Endothelial cell of umbilical vein (primary cell): Measurements from ENCODE around the gene NWD2. TPM values are rescaled to one million over a fixed set of nuclear protein-coding genes. Genes with fewer than 3 reads are reported as not detected.

ENCODE experiments used
- BruUV-seq: library from RNA; stranded (reverse); fragments of 400-500 nt; replicated peaks from 2 replicates; lab custom pipeline; 2021; lab: Mats Ljungman, UMichigan
- CTCF ChIA-PET: fragments of 300-600, 350-600 bp; sonication (Branson Sonifier 250); formaldehyde crosslinking; loops from one replicate; lab custom pipeline; 2021; ENCODE audit warnings: antibody characterized with exemption, inconsistent platforms; lab: Charles Lee
- POLR2A ChIA-PET: fragments of 300-600, 350-600 bp; sonication (Branson Sonifier 250); formaldehyde crosslinking; loops from one replicate; lab custom pipeline; 2021; ENCODE audit warnings: antibody characterized with exemption, inconsistent platforms; lab: Charles Lee
- DNase-seq: peaks from one replicate; pipeline ENCODE4 v3.0.0-alpha.2; 2011; ENCODE audit warnings: low read depth, low spot score
- FAIRE-seq: peaks from 2 replicates; lab custom pipeline; 2011; peaks lifted over from hg19 to GRCh38; lab: Jason Lieb, UNC
- H2AFZ ChIP-seq: 2 replicates; pipeline ENCODE4 v1.6.0; 2012; ENCODE audit warnings: low read depth, low read length, control low read depth, inconsistent platforms
- H3K27ac ChIP-seq: 2 replicates; pipeline ENCODE4 v1.5.1; 2011; ENCODE audit warnings: low read depth, mild to moderate bottlenecking, control low read depth, low read length, moderate library complexity; ENCODE audit not compliant: insufficient read depth
- H3K27me3 ChIP-seq, 2 experiments: 2 replicates each; pipeline versions ENCODE4 v1.6.0 to v1.6.1; 2011; ENCODE audit warnings: low read length in 2 of 2, mixed read lengths in 1 of 2; ENCODE audit not compliant: control insufficient read depth in 2 of 2, insufficient read depth in 2 of 2
- H3K36me3 ChIP-seq, 2 experiments: 2 replicates in 1 of 2; 3 replicates in 1 of 2; pipeline ENCODE4 v1.5.1; 2011; ENCODE audit warnings: low read length in 2 of 2, mild to moderate bottlenecking in 1 of 2, moderate library complexity in 1 of 2; ENCODE audit not compliant: control insufficient read depth in 2 of 2, insufficient read depth in 2 of 2; ENCODE audit errors: extremely low read depth in 1 of 2
- H3K4me1 ChIP-seq: 3 replicates; pipeline ENCODE4 v1.5.1; 2011; ENCODE audit warnings: mild to moderate bottlenecking, low read length; ENCODE audit not compliant: control insufficient read depth, insufficient read depth; ENCODE audit errors: extremely low read depth
- H3K4me2 ChIP-seq: 2 replicates; pipeline ENCODE4 v1.6.1; 2011; ENCODE audit warnings: low read length, control low read depth, mixed read lengths; ENCODE audit not compliant: insufficient read depth
- H3K4me3 ChIP-seq, 3 experiments: fragments of 200-600 bp in 1 of 3; sonication (generic), shearing (Covaris generic) in 1 of 3; replicated peaks in 1 of 3; 2 replicates each; pipeline ENCODE4 v1.5.1; 2011 to 2016; ENCODE audit warnings: control low read depth in 3 of 3, low read length in 3 of 3, mild to moderate bottlenecking in 2 of 3, inconsistent platforms in 1 of 3, low read depth in 1 of 3, moderate library complexity in 1 of 3; ENCODE audit not compliant: insufficient read depth in 1 of 3
- H3K79me2 ChIP-seq: 2 replicates; pipeline ENCODE4 v1.6.0; 2012; ENCODE audit warnings: low read length, inconsistent platforms; ENCODE audit not compliant: control insufficient read depth, insufficient read depth
- H3K9ac ChIP-seq: replicated peaks from 2 replicates; pipeline ENCODE3; 2011; ENCODE audit warnings: low read length, control low read depth; ENCODE audit not compliant: insufficient read depth; ENCODE audit errors: extremely low read depth
- H3K9me1 ChIP-seq: replicated peaks from 3 replicates; pipeline ENCODE4 v1.6.0; 2011; ENCODE audit warnings: mild to moderate bottlenecking, low read length; ENCODE audit not compliant: control insufficient read depth, insufficient read depth; ENCODE audit errors: extremely low read depth
- H3K9me3 ChIP-seq: replicated peaks from 2 replicates; pipeline ENCODE4 v1.5.1; 2012; ENCODE audit warnings: low read length, inconsistent platforms; ENCODE audit not compliant: control insufficient read depth, insufficient read depth
- H4K20me1 ChIP-seq: replicated peaks from 2 replicates; pipeline ENCODE3; 2011; ENCODE audit warnings: mild to moderate bottlenecking, low read length; ENCODE audit not compliant: control insufficient read depth, insufficient read depth; ENCODE audit errors: extremely low read depth
- CTCF ChIP-seq, 2 donors: IDR thresholded peaks; 1 replicate in 1 of 2; 2 replicates in 1 of 2; pipeline ENCODE4 v1.5.1; 2011; ENCODE audit warnings: low read length in 2 of 2, mild to moderate bottlenecking in 2 of 2, moderate library complexity in 2 of 2, control low read depth in 1 of 2, inconsistent platforms in 1 of 2, low read depth in 1 of 2; ENCODE audit not compliant: insufficient read depth in 1 of 2; ENCODE audit errors: extremely low read depth in 1 of 2
- EZH2 ChIP-seq: IDR thresholded peaks from 2 replicates; pipeline ENCODE4 v1.6.1; 2012; ENCODE audit warnings: borderline replicate concordance, low read depth, mild to moderate bottlenecking, moderate library complexity, low read length, inconsistent platforms; ENCODE audit not compliant: severe bottlenecking
- FOS ChIP-seq: IDR thresholded peaks from 2 replicates; pipeline ENCODE4 v1.6.1; 2011; ENCODE audit warnings: mild to moderate bottlenecking, low read length, moderate library complexity, borderline replicate concordance; ENCODE audit not compliant: insufficient read depth
- GATA2 ChIP-seq: IDR thresholded peaks from 2 replicates; pipeline ENCODE4 v1.7.0; 2011; ENCODE audit warnings: low read depth, mild to moderate bottlenecking, moderate library complexity, mixed read lengths, low read length; ENCODE audit not compliant: insufficient read length, insufficient read depth
- JUN ChIP-seq: IDR thresholded peaks from 2 replicates; pipeline ENCODE4 v1.6.1; 2011; ENCODE audit warnings: borderline replicate concordance, low read depth; ENCODE audit not compliant: insufficient read length, insufficient read depth
- MYC ChIP-seq: IDR thresholded peaks from one replicate; pipeline ENCODE4 v1.6.1; 2011; ENCODE audit warnings: mild to moderate bottlenecking, low read depth, low read length
- POLR2A ChIP-seq: IDR thresholded peaks from 2 replicates; pipeline ENCODE4 v1.6.1; 2012; ENCODE audit warnings: low read depth, mild to moderate bottlenecking, control low read depth, low read length
- POLR2AphosphoS5 ChIP-seq: IDR thresholded peaks from 2 replicates; pipeline ENCODE4 v1.6.1; 2012; ENCODE audit warnings: low read depth, mild to moderate bottlenecking, control low read depth, low read length, moderate library complexity; ENCODE audit not compliant: insufficient read depth
- dilution Hi-C: fragments of 300-500 bp; cut with MboI; formaldehyde crosslinking; loops from one replicate; pipeline ENCODE4 v1.15.0; 2019; ENCODE audit warnings: low sequenced_read_pairs; ENCODE audit not compliant: extremely low pct_ligation_motif_present
- intact Hi-C: fragments of 100-400 bp; cut with micrococcal nuclease; formaldehyde crosslinking; loops from one replicate; pipeline ENCODE4 v1.10.0; 2022
- polyA plus RNA-seq, 4 experiments: library from polyadenylated mRNA; depleted of rRNA in 3 of 4; stranded (reverse) in 3 of 4; unstranded in 1 of 4; fragments of >200 nt; gene quantifications; 2 replicates each; pipeline versions ENCODE4 v1.2.1 to v1.2.3, GENCODE V29; 2011 to 2012; ENCODE audit warnings: missing spikeins in 1 of 4
- total RNA-seq: library from RNA; stranded (reverse); gene quantifications from 2 replicates; pipeline ENCODE4 v1.2.3, GENCODE V29; 2021
- TF ChIP-seq, protein P1 (sequence below): IDR thresholded peaks from 2 replicates; pipeline ENCODE4 v1.6.1; 2011; ENCODE audit not compliant: insufficient read depth, insufficient read length

The NWD2 gene
- total and polyA plus RNA-seq, 2 donors (not counting 3 experiments of a cell fraction or from before 2014, with no cell fraction given) = not detected

DNA sequence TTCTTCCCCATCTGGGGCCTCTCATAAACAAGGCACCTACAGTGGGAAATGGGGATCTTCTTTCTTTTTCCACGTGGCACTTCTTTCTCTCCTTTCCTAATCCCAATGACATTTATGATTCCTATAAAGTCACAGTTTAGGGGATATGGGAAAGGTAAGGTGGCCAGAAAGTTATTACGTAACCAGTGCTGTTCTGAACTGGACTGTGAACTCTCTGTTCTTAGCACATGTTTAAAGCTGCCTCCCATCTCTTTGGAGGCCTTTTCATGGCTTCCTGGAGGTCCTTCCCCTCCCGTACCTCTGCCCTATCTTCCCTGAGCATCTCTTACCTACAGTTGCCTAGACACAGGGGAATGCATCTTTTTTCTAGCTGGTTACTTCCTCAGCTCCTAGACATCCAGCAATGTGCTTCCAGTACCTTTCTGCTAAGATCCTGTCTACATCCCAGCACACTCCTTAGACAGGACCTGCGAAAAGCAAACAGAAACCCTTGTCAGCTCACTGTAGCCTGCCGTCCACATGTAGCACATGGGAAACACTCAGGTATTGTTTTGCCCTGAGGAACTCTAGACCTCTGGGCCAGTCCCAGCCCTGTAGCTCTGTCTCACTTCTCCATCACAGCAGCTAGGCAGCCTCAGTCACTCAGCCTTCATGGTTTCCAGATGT is 195.4 kb downstream of the NWD2 start:
- Histone ChIP-seq H2AFZ (no peak overlapping the region), H3K9me3 (no peaks in the 10 kb centered on the region), H3K9ac (no peak overlapping the region), H3K27me3 (peaks cover 0 to 2% of the 10 kb centered on the region in 2 experiments), H3K36me3 (no peaks in the 10 kb centered on the region), H3K79me2 (no peaks in the 10 kb centered on the region), H4K20me1 (no peaks in the 10 kb centered on the region), H3K9me1 (no peaks in the 10 kb centered on the region), H3K27ac (no peak overlapping the region), H3K4me1 (no peaks in the 10 kb centered on the region), H3K4me3 (no peak overlapping the region), H3K4me2 (no peak overlapping the region)
- no peak for DNase-seq
- dilution Hi-C loops (no loop called here), intact Hi-C loops (no loop called here)
- POLR2A ChIA-PET = no interaction called here
- CTCF ChIA-PET = no interaction called here
- BruUV-seq = no TSS peak
- no peak for TF ChIP-seq MYC
- TF ChIP-seq, protein P1, sequence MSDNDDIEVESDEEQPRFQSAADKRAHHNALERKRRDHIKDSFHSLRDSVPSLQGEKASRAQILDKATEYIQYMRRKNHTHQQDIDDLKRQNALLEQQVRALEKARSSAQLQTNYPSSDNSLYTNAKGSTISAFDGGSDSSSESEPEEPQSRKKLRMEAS = no peak
- TF ChIP-seq CTCF (IDR thresholded peaks at IDR 0.05; ENCODE audit: extremely low read depth in 1 of 2, insufficient read depth in 1 of 2, low read depth in 1 of 2, low read length in 2 of 2) = no peak
- TF ChIP-seq EZH2 = no peak
- TF ChIP-seq GATA2 = no peak
- TF ChIP-seq POLR2A = no peak
- TF ChIP-seq POLR2AphosphoS5 = no peak
- no peak for TF ChIP-seq JUN
- TF ChIP-seq FOS = no peak
- no peak for FAIRE-seq
